ENCODE measurements around the gene ZNF438.

ZNF438 gene

DNA sequence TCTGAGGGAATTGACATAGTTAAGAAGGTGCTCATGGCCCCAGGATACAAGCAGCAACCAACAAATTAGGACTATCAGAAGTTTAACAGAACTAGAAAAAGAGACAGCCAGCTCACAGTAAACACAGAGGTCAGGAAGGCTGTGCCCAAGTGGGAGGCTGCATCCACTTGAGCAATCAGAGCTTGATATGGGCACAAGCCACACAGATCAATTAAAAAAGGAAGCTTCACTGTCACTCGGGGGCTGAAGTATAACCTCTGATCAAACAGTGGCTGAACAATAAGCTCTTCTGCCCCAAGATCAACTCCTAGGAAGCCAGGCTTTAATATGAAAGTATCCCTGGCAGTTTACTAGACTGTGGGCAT, 40.0 kb downstream of the ZNF438 start:
- in situ Hi-C loops (cut with HindIII; ENCODE audit: low sequenced_read_pairs) = no loop called here
- H3K4me3 ChIP-seq (ENCODE audit: low read depth, low read length) = no peak overlapping the region
- no peak for DNase-seq (ENCODE audit: low read depth)
- TF ChIP-seq, protein P1, sequence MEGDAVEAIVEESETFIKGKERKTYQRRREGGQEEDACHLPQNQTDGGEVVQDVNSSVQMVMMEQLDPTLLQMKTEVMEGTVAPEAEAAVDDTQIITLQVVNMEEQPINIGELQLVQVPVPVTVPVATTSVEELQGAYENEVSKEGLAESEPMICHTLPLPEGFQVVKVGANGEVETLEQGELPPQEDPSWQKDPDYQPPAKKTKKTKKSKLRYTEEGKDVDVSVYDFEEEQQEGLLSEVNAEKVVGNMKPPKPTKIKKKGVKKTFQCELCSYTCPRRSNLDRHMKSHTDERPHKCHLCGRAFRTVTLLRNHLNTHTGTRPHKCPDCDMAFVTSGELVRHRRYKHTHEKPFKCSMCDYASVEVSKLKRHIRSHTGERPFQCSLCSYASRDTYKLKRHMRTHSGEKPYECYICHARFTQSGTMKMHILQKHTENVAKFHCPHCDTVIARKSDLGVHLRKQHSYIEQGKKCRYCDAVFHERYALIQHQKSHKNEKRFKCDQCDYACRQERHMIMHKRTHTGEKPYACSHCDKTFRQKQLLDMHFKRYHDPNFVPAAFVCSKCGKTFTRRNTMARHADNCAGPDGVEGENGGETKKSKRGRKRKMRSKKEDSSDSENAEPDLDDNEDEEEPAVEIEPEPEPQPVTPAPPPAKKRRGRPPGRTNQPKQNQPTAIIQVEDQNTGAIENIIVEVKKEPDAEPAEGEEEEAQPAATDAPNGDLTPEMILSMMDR (IDR thresholded peaks at IDR 0.05; ENCODE audit: low read depth, low read length, missing control alignments) = no peak

DNA sequence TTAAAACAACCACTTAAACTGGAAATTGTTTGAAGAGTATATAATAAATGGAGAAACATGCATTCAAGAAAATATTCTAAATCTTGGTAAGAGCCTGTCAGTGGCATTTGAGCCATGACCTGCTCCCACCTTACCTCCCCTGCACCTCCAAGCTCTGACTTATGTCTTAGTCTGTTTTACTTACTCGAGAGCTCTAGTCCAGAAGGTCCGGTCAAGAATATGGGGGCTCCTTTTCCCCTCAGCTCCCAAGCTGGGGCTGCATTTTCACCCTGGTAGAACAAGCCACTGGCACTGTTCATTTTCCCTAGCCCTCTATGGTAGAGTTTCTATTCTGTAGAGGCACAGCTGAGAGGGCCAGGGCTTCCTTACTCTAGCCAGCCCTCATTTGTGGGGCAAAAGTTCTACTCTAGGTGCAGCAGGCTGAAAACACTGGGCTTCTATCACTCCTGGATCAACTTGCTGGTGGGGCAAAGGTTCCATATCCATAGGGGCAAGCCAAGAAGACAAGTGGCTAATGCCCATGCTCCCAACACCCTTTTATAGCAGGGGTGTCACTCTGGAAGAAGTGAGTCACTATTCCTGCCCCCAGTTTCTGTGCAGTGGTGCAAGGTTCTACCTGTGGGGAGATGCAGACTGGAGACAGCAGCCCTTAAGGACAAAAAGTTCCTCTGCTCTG, 40.6 kb downstream of the ZNF438 start:
- TF ChIP-seq, protein P1 (IDR thresholded peaks at IDR 0.05; ENCODE audit: low read depth, low read length, missing control alignments) = no peak
- in situ Hi-C loops (cut with HindIII; ENCODE audit: low sequenced_read_pairs) = no loop called here
- H3K4me3 ChIP-seq (ENCODE audit: low read depth, low read length) = no peak overlapping the region
- no peak for DNase-seq (ENCODE audit: low read depth)

DNA sequence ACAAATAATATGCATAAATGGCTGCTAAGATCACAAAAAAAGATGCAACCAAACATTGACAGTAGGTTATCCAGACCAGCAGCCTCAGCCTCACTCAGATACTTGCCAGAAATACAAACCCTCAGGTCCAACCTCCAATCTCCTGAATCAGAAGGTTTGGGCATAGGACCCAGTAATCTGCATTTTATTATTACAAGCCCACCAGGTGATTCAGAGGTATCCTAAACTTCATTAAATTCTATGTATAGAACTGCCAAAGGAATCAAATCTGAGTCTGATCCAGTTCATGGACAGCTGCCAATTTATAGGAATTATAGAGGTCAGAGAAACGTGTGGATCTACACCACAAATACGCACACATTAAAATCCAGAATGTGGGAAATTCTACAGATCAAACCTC, 41.3 kb downstream of the ZNF438 start:
- in situ Hi-C loops (cut with HindIII; ENCODE audit: low sequenced_read_pairs) = no loop called here
- no peak overlapping the region for H3K4me3 ChIP-seq (ENCODE audit: low read depth, low read length)
- TF ChIP-seq, protein P1 (IDR thresholded peaks at IDR 0.05; ENCODE audit: low read depth, low read length, missing control alignments) = no peak
- no peak for DNase-seq (ENCODE audit: low read depth)

- in situ Hi-C loops (cut with HindIII; ENCODE audit: low sequenced_read_pairs) = no loop called here
- no peak overlapping the region for H3K4me3 ChIP-seq (ENCODE audit: low read depth, low read length)
- DNase-seq (ENCODE audit: low read depth) = no peak
- TF ChIP-seq, protein P1 (IDR thresholded peaks at IDR 0.05; ENCODE audit: low read depth, low read length, missing control alignments) = no peak
Observed at GRCh38 chr10:30988831-30989435, 42.7 kb downstream of the ZNF438 start.

- in situ Hi-C loops (cut with HindIII; ENCODE audit: low sequenced_read_pairs) = no loop called here
- H3K4me3 ChIP-seq (ENCODE audit: low read depth, low read length) = no peak overlapping the region
- TF ChIP-seq, protein P1 (IDR thresholded peaks at IDR 0.05; ENCODE audit: low read depth, low read length, missing control alignments) = no peak
- no peak for DNase-seq (ENCODE audit: low read depth)
Observed at GRCh38 chr10:30987463-30987862, 44.2 kb downstream of the ZNF438 start.

DNA sequence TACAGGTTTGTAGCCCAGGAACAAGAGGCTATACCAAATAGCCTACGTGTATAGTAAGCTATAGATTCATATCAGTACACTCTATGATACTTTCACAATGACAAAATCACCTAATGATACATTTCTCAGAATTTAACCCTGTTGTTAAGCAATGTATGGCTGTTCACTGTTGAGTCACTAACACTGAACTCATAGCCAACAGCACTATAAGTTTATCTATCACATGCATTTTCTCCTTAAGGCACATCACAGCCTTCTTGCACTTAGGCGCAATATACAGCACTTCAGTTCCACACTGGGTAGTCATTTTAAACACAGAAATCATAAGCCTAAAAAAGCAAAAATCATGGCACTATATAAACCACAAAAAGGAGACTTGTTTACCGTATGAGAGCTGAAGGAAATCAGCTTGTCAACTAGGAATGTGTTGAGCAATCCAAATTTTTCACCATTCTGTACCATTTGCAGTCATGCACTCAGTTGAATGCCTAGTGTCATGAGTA, 45.6 kb downstream of the ZNF438 start:
- TF ChIP-seq, protein P1 (IDR thresholded peaks at IDR 0.05; ENCODE audit: low read depth, low read length, missing control alignments) = no peak
- no peak for DNase-seq (ENCODE audit: low read depth)
- in situ Hi-C loops (cut with HindIII; ENCODE audit: low sequenced_read_pairs) = no loop called here

More for the DNA sequence above, 45.6 kb downstream of the ZNF438 start:
- H3K4me3 ChIP-seq (ENCODE audit: low read depth, low read length) = no peak overlapping the region

Data from astrocyte of the cerebellum (primary cell).